Bone marrow (tissue), 2 donors: Measurements from ENCODE around the gene KRT8.
"Not testable (repeated sequence)": the region's sequence is repeated elsewhere in the genome, so short reads cannot be mapped to it uniquely, and the experiment has no call there.

ENCODE experiments used
- DNase-seq, 2 donors: peaks; one replicate each; lab custom pipeline; 2025; lab: John Stamatoyannopoulos, UW

The KRT8 gene

DNA sequence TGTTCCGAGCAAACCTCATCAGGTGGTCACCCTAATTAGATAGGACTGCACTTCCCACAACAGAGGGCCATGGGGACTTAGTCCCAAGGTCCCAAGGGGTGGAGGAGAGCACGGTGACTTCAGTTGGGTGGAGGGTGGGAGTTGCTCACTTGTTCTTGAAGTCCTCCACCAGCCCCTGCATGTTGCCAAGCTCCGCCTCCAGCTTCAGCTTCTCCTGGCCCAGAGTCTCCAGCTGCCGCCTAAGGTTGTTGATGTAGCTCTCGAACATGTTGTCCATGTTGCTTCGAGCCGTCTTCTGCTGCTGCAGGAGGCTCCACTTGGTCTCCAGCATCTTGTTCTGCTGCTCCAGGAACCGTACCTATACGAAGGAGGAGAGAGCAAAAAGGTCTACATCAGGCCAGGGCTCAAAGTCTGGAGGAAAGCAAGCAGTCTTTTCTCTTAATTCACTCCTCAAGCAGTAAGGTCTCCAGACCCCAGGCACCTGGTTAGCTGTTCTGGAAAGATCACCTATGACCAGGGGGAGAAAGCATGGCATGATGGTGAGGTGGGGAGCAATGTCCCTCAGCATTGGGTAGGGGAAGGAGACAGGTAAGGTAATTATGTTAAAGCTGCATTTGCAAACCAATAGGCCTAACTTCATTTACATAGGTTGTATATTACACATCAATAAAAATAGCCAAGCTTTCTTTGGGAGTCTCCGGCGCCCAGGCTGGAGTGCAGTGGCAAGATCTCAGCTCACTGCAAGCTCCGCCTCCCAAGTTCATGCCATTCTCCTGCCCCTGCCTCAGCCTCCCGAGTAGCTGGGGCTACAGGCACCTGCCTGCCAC is 2.9 kb downstream of the KRT8 start:
- DNase-seq: no peak

- no peak for DNase-seq
Measured at GRCh38 chr12:52900896-52901714, 3.8 kb downstream of the KRT8 start.

DNA sequence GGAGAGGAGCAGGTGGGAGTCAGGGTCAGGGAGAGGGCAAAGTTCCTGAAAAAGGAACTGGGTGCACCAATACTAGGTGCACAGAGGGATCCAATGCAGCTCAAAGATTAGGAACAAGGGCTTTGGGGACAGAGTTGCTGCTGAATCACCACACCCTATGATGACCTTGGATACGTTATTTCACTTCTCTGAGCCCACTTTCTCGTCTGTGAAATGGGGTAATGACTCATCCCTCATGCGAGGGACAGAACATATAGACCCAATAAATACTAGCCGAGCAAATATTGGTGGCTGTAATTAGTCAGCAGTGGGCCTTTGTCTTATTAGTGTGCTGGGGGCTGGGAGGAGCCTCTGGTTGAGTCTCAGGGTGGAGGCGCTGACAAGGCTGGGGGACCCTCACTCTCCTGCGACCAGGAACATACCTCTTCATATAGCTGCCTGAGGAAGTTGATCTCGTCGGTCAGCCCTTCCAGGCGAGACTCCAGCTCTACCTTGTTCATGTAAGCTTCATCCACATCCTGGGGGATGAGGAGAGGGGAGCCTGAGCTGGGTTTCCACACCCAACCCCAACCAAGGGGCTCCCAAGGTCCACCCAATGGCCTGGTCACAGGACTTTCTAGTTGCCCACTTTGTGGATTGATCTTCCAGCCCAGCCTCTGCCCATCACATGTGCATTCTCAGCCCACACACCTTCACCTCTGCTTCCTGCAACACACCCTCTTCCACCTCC is 4.5 kb downstream of the KRT8 start:
- no peak for DNase-seq

DNA sequence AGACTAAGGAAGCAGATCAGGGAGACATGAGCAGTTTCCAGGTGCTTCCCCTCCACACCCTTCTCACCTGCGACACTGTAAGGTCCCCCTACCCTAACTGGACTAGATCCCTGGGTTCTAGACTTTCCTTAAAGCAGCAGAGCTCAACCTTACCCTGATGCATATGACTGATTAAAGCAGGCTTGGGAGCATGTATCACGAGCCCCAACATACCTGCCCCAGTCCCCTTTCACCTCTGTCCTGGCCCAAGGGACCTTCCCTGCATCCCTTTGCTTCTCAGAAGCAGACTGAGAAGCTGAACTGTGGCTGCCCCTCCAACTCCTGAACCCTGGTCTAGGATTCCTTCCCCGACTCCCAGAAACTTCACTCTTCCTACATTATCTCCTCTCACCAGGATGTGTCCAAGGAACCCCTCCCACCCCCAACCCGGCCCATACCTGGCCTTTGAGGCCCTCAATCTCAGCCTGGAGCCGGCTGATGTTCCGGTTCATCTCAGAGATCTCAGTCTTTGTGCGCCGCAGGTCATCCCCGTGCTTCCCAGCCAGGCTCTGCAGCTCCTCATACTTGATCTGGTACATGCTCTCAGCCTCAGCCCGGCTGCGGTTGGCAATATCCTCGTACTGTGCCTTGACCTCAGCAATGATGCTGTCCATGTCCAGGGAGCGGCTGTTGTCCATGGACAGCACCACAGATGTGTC is 5.4 kb downstream of the KRT8 start:
- no peak for DNase-seq

- DNase-seq: no peak
Measured at GRCh38 chr12:52896190-52897100, 8.4 kb downstream of the KRT8 start.

- no peak for DNase-seq
Measured at GRCh38 chr12:52895726-52896189, 9.1 kb downstream of the KRT8 start.

DNA sequence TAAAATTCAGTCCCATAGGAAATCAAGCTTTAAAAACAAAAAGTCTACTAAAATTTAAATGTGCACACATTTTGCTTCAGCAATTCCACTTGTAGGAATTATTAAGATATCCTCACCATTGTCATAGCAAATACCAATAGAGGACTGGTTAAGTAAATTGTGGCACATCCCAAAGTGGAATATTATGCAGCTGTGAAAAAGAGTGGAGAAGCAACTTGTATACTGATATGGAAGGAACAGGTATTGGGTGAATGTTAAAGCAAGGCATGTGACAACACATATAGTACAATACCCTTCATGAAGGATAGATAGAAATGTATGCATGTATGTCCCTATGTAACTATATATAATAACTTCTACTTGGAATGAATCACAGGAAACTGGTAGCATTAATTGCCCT is 11.9 kb downstream of the KRT8 start:
- no peak for DNase-seq

DNA sequence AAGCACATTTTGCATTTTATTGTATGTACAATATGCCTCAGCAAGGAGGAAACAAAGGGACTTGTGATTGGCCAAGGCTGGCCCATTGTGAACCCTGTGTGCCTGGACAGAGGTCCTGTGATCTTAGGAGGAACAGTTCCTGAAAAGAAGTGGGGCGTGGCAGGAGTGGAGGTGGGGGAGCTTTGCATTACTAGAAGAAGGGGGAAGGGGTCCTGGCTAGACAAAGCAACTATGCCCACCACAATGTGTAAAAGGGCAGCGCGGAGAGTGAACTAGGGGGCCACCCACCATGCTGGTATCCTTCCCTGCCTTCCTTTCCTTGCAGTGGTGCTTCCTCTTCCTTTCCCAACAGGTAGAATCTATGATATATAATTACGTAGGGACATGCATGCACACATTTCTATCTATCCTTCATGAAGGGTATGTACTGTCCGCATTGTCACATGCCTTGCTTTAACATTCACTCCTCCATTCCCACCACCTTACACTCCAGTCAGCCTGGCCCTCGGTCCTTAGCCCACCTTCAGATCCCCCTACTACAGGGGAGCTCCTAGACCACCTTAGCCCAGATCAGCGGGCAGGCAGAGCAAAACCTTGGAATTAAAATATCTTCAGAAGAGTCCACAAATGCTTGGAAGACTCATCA is 12.5 kb downstream of the KRT8 start:
- DNase-seq: no peak

DNA sequence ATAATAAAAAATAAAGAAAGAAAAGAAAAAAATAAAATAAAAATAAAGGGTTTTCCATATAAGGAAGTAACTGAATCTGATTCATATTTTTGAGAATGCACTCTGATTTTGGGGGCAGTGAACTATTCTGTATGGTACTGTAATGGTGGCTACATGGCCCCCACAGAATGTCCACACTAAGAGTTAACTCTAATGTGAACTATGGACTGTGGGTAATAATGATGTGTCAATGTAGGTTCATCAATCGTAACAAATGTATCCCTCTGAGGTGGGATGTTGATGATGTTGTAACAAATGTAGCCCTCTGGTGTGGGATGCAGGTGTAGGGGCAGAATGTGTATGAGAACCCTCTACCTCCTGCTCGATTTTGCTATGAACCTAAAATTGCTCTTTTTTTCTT is 13.8 kb downstream of the KRT8 start:
- DNase-seq: no peak

GRCh38 chr12:52890417-52890816 is 14.5 kb downstream of the KRT8 start:
- no peak for DNase-seq

- peak; percentile 16 to 44 for DNase-seq
Measured at GRCh38 chr12:52884526-52885293, 20.2 kb downstream of the KRT8 start.

GRCh38 chr12:52880499-52880898 is 24.4 kb downstream of the KRT8 start:
- not testable (repeated sequence) for DNase-seq

GRCh38 chr12:52879394-52880351 is 25.2 kb downstream of the KRT8 start:
- DNase-seq: peak; percentile 65 to 79

DNA sequence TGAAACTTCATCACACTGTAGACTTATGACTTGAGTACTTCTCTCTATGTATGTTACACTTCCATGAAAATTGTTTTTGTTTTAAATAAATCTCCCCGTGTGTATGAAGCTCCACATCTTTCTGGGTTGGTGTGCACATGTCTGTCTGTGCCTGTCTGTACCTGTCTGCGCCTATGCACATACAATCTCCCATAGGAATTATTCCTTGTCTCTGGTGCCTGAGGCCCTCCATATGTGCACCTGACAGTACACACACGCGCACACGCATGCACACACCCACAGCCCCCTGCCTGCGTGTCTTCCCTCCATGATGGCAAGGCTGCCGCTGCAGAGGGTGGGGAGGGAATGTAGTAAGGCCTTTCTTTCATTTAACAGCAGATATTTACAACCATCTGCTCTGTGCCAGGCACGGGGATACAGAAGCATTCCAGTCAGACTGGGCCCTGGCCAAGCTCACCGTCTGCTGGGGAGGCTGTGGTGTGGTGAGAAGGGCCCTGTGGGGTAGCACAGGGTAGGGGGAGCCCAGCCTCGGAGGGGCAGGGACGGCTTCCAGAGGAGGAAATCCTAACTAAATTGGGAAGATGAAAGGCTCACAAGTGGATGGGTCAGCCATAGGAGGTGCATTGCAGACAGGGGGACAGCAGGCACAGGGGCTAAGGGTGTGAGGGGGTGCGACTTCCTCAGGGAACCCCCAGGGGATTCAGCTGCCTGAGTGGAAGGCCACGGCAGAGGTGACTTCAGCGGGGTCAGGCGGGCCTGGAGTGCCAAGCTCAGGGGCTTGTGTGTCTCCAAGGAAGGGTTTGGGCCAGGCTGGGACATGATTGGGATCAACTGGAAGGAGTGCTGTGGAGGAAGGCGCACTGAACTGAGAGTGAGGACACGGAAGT is 26.1 kb downstream of the KRT8 start:
- no peak for DNase-seq

- DNase-seq: no peak
Measured at GRCh38 chr12:52877242-52877641, 27.6 kb downstream of the KRT8 start.

- no peak for DNase-seq
Measured at GRCh38 chr12:52876372-52876771, 28.5 kb downstream of the KRT8 start.
